Endodermal cell (in vitro differentiated cells): ENCODE data around the gene PIGQ. TPM values are rescaled to one million over a fixed set of nuclear protein-coding genes. Genes with fewer than 3 reads are reported as not detected.
A peak's percentile ranks its signal among the peaks of the same experiment; 100 is the strongest.

Experiments
- DNase-seq: peaks from one replicate; pipeline ENCODE4 v3.0.0-alpha.2; 2017
- H3K27ac ChIP-seq: 2 replicates; pipeline ENCODE4 v1.5.1; 2013; ENCODE audit warnings: mild to moderate bottlenecking, low read depth, low read length, moderate library complexity
- H3K27me3 ChIP-seq: 2 replicates; pipeline ENCODE4 v1.6.1; 2013; ENCODE audit warnings: mild to moderate bottlenecking, low read length, moderate library complexity; ENCODE audit not compliant: insufficient read depth, control insufficient read depth, poor library complexity, severe bottlenecking
- H3K36me3 ChIP-seq: 2 replicates; pipeline ENCODE4 v1.7.0; 2013; ENCODE audit warnings: mild to moderate bottlenecking, low read length, moderate library complexity; ENCODE audit not compliant: control insufficient read depth, insufficient read depth
- H3K4me1 ChIP-seq: one replicate; pipeline ENCODE4 v1.7.0; 2013; ENCODE audit warnings: low read length; ENCODE audit not compliant: control insufficient read depth, insufficient read depth
- H3K4me3 ChIP-seq: 2 replicates; pipeline ENCODE4 v1.5.1; 2013; ENCODE audit warnings: mild to moderate bottlenecking, low read length, moderate library complexity
- H3K9ac ChIP-seq: 2 replicates; pipeline ENCODE4 v1.6.1; 2013; ENCODE audit warnings: mild to moderate bottlenecking, low read length, moderate library complexity; ENCODE audit not compliant: poor library complexity, severe bottlenecking; ENCODE audit errors: extremely low read depth
- H3K9me3 ChIP-seq: 2 replicates; pipeline ENCODE4 v1.6.1; 2013; ENCODE audit warnings: mild to moderate bottlenecking, low read length, moderate library complexity; ENCODE audit not compliant: control insufficient read depth
- H3K27ac Mint-ChIP-seq: 2 replicates; pipeline ENCODE4 v1.8.0; 2020; ENCODE audit warnings: mixed read lengths
- H3K27me3 Mint-ChIP-seq: 2 replicates; pipeline ENCODE4 v1.8.0; 2021; ENCODE audit warnings: mild to moderate bottlenecking, mixed read lengths; ENCODE audit not compliant: insufficient read depth
- H3K36me3 Mint-ChIP-seq: 2 replicates; pipeline ENCODE4 v1.8.0; 2020; ENCODE audit warnings: low read depth, mixed read lengths
- H3K4me1 Mint-ChIP-seq: 2 replicates; pipeline ENCODE4 v1.8.0; 2020; ENCODE audit warnings: mixed read lengths
- H3K4me3 Mint-ChIP-seq: 2 replicates; pipeline ENCODE4 v1.8.0; 2020; ENCODE audit warnings: mild to moderate bottlenecking, moderate library complexity, mixed read lengths
- H3K9me3 Mint-ChIP-seq: 2 replicates; pipeline ENCODE4 v1.8.0; 2020; ENCODE audit warnings: mild to moderate bottlenecking, mixed read lengths
- WGBS, 2 experiments: methylation state at CpG; one replicate each; pipeline versions ENCODE4 v1.1.5 to v1.1.7; 2013; ENCODE audit warnings: missing lambda C conversion rate in 2 of 2, mixed read lengths in 1 of 2; ENCODE audit not compliant: insufficient coverage in 1 of 2, insufficient read length in 1 of 2; 5-methylcytosine and 5-hydroxymethylcytosine counted together
- total RNA-seq, 2 donors: library from RNA; stranded (reverse); fragmentation: NEBNext Ultra II Directional in 1 of 2; extraction: Animal tissue kit (Norgen Biotek cat#: 25700) in 1 of 2; gene quantifications; 2 replicates in 1 of 2; 3 replicates in 1 of 2; pipeline ENCODE4 v1.2.1, GENCODE V29; 2021
- TF ChIP-seq, protein P1 (sequence below): fragments of 200-600 bp; sonication (generic); conservative IDR thresholded peaks from 2 replicates; pipeline ENCODE4 v1.5.0; 2021; ENCODE audit warnings: antibody characterized with exemption, mild to moderate bottlenecking

The PIGQ gene
- total RNA-seq, 2 donors from 2014 or later, result 128 to 129 TPM

GRCh38 chr16:583815-584591 lies 14.2 kb downstream of the PIGQ start:
- DNase-seq, result peak; percentile 68
- Histone ChIP-seq H3K9ac (no peak overlapping the region), H3K9me3 (no peaks in the 10 kb centered on the region), H3K4me1 (no peaks in the 10 kb centered on the region), H3K36me3 (no peaks in the 10 kb centered on the region), H3K27me3 (peaks cover 12% of the 10 kb centered on the region), H3K27ac (no peak overlapping the region), H3K4me3 (no peak overlapping the region)
- WGBS, 2 experiments, result 61 to 65% methylated on average over 22 to 37 of the region's 38 CpGs
- no peak overlapping the region for H3K27ac Mint-ChIP-seq
- peaks cover 2% of the 10 kb centered on the region for H3K4me1 Mint-ChIP-seq
- peaks cover 26% of the 10 kb centered on the region for H3K27me3 Mint-ChIP-seq
- peaks cover 5% of the 10 kb centered on the region for H3K36me3 Mint-ChIP-seq
- H3K4me3 Mint-ChIP-seq, result no peak overlapping the region
- TF ChIP-seq, protein P1, sequence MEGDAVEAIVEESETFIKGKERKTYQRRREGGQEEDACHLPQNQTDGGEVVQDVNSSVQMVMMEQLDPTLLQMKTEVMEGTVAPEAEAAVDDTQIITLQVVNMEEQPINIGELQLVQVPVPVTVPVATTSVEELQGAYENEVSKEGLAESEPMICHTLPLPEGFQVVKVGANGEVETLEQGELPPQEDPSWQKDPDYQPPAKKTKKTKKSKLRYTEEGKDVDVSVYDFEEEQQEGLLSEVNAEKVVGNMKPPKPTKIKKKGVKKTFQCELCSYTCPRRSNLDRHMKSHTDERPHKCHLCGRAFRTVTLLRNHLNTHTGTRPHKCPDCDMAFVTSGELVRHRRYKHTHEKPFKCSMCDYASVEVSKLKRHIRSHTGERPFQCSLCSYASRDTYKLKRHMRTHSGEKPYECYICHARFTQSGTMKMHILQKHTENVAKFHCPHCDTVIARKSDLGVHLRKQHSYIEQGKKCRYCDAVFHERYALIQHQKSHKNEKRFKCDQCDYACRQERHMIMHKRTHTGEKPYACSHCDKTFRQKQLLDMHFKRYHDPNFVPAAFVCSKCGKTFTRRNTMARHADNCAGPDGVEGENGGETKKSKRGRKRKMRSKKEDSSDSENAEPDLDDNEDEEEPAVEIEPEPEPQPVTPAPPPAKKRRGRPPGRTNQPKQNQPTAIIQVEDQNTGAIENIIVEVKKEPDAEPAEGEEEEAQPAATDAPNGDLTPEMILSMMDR, result no peak
- no peaks in the 10 kb centered on the region for H3K9me3 Mint-ChIP-seq

DNA sequence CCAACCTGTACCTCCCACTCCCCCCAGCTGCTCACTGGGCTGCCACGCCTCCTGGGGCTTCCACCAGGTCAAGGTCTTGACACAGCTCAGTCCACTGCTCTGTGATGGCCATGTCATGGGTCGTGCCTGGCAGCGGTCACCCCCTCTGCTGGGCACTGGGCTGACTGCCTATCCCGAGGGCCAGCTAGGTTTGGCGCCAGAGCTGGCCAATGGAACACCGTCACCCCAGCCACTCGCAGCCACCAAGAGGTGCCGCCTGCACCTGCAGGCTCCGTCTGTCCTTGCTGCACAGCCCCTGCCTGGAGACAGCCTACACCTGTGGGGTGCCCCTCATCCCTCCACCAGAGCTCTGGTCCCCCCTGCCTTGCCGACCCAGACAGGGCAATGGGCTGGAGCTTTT lies 15.6 kb downstream of the PIGQ start:
- no peaks in the 10 kb centered on the region for H3K4me1 ChIP-seq
- peaks cover 12% of the 10 kb centered on the region for H3K27me3 ChIP-seq
- H3K27ac ChIP-seq, result no peak overlapping the region
- Mint-ChIP-seq H3K4me3 (no peak overlapping the region), H3K27me3 (peaks cover 26% of the 10 kb centered on the region), H3K9me3 (no peaks in the 10 kb centered on the region), H3K27ac (no peak overlapping the region), H3K4me1 (peaks cover 2% of the 10 kb centered on the region), H3K36me3 (peaks cover 5% of the 10 kb centered on the region)
- 46 to 57% methylated on average over 9 to 10 of the region's 10 CpGs for WGBS, 2 experiments
- no peaks in the 10 kb centered on the region for H3K9me3 ChIP-seq
- peak; percentile 81 for DNase-seq
- no peak overlapping the region for H3K4me3 ChIP-seq
- H3K9ac ChIP-seq, result no peak overlapping the region
- TF ChIP-seq, protein P1, result peak; percentile 48
- no peaks in the 10 kb centered on the region for H3K36me3 ChIP-seq

DNA sequence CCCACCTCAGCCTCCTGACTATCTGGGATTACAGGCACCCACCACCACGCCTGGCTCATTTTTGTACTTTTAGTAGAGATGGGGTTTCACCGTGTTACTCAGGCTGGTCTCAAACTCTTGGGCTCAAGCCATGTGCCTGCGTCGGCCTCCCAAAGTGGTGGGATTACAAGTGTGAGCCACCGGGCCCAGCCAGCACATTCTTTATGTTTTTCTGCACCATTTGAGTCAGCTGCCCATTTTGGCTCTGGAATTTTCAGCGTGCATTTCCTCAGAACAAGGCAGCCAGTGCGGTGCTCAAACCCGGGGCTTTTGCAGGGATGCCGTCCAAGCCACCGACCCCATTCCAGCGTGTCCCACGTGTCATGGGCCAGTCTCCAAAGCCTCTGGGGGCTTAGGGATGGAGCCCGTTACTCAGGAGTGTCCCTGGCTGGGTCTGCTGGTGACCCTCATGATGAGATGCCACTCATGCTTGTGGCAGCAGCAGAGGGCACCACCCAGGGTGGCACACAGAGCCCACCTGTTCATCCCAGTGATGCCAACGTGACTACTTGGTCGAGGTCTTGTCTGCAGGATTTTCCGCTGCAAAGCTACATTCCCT lies 16.4 kb downstream of the PIGQ start:
- Mint-ChIP-seq H3K4me3 (no peak overlapping the region), H3K36me3 (peaks cover 4% of the 10 kb centered on the region), H3K27me3 (peaks cover 32% of the 10 kb centered on the region), H3K27ac (no peak overlapping the region), H3K4me1 (peaks cover 9% of the 10 kb centered on the region), H3K9me3 (no peaks in the 10 kb centered on the region)
- no peak overlapping the region for H3K9ac ChIP-seq
- no peak overlapping the region for H3K27ac ChIP-seq
- no peaks in the 10 kb centered on the region for H3K9me3 ChIP-seq
- no peak overlapping the region for H3K4me3 ChIP-seq
- H3K27me3 ChIP-seq, result peaks cover 18% of the 10 kb centered on the region
- H3K4me1 ChIP-seq, result no peaks in the 10 kb centered on the region
- no peak for DNase-seq
- TF ChIP-seq, protein P1, result no peak
- 68 to 81% methylated on average over 14 to 16 of the region's 16 CpGs for WGBS, 2 experiments
- H3K36me3 ChIP-seq, result no peaks in the 10 kb centered on the region
